ENCODE results near the gene MRPL52. TPM values are rescaled to one million over a fixed set of nuclear protein-coding genes. Genes with fewer than 3 reads are reported as not detected.
"Not testable (repeated sequence)": the region's sequence is repeated elsewhere in the genome, so short reads cannot be mapped to it uniquely, and the experiment has no call there.

Gene MRPL52
- total RNA-seq, 1 donor from 2014 or later = 65.2 TPM

GRCh38 chr14:22803687-22803974, 26.1 kb upstream of the MRPL52 start:
- Histone ChIP-seq H3K27me3 (ENCODE audit: low read depth) (no peaks in the 10 kb centered on the region), H3K4me3 (no peak overlapping the region), H3K4me1 (peaks cover 9% of the 10 kb centered on the region), H3K36me3 (no peaks in the 10 kb centered on the region), H3K9me3 (no peaks in the 10 kb centered on the region), H3K27ac (no peak overlapping the region)
- no peak for DNase-seq
- no peak for ATAC-seq
- intact Hi-C loops (cut with DNase I) = no loop called here
- TF ChIP-seq, protein P1, sequence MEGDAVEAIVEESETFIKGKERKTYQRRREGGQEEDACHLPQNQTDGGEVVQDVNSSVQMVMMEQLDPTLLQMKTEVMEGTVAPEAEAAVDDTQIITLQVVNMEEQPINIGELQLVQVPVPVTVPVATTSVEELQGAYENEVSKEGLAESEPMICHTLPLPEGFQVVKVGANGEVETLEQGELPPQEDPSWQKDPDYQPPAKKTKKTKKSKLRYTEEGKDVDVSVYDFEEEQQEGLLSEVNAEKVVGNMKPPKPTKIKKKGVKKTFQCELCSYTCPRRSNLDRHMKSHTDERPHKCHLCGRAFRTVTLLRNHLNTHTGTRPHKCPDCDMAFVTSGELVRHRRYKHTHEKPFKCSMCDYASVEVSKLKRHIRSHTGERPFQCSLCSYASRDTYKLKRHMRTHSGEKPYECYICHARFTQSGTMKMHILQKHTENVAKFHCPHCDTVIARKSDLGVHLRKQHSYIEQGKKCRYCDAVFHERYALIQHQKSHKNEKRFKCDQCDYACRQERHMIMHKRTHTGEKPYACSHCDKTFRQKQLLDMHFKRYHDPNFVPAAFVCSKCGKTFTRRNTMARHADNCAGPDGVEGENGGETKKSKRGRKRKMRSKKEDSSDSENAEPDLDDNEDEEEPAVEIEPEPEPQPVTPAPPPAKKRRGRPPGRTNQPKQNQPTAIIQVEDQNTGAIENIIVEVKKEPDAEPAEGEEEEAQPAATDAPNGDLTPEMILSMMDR (IDR thresholded peaks at IDR 0.05) = no peak

- DNase-seq; H3K27me3 ChIP-seq (ENCODE audit: low read depth); H3K36me3 ChIP-seq; H3K4me3 ChIP-seq; H3K4me1 ChIP-seq; intact Hi-C loops (cut with DNase I); H3K9me3 ChIP-seq; H3K27ac ChIP-seq; ATAC-seq: not testable (repeated sequence)
Measured at GRCh38 chr14:22805235-22805634, 24.5 kb upstream of the MRPL52 start.

DNA sequence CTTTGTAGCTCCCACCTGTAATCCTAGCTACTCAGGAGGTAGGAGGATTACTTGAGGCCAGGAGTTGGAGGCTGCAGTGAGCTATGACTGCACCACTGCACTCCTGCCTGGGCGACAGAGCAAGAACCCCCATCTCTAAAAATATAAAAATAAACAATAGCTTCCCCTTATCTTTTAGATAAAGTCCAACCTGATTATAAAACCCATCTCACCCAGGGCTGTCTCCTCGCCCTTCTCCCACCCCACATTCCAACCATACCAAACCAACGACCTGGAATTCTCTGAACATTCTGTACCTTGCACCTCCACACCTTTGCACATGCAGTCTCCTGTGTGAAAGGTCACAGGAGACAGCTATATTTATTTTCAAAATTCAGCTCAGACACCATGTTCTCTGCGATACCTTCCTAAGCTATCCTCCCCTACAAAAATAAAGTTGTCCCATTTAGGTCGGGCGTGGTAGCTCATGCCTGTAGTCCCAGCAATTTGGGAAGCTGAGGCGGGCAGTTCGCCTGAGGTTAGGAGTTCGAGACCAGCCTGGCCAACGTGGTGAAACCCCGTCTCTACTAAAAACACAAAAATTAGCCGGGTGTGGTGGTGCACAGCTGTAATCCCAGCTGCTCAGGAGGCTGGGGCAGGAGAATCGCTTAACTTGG, 22.1 kb upstream of the MRPL52 start:
- H3K27me3 ChIP-seq (ENCODE audit: low read depth) = no peaks in the 10 kb centered on the region
- intact Hi-C loops (cut with DNase I) = no loop called here
- ATAC-seq = peak; percentile 55 to 84
- DNase-seq = no peak
- H3K4me3 ChIP-seq = no peak overlapping the region
- no peaks in the 10 kb centered on the region for H3K36me3 ChIP-seq
- no peaks in the 10 kb centered on the region for H3K4me1 ChIP-seq
- H3K9me3 ChIP-seq = no peaks in the 10 kb centered on the region
- no peak overlapping the region for H3K27ac ChIP-seq
- TF ChIP-seq, protein P1 (IDR thresholded peaks at IDR 0.05) = no peak

DNA sequence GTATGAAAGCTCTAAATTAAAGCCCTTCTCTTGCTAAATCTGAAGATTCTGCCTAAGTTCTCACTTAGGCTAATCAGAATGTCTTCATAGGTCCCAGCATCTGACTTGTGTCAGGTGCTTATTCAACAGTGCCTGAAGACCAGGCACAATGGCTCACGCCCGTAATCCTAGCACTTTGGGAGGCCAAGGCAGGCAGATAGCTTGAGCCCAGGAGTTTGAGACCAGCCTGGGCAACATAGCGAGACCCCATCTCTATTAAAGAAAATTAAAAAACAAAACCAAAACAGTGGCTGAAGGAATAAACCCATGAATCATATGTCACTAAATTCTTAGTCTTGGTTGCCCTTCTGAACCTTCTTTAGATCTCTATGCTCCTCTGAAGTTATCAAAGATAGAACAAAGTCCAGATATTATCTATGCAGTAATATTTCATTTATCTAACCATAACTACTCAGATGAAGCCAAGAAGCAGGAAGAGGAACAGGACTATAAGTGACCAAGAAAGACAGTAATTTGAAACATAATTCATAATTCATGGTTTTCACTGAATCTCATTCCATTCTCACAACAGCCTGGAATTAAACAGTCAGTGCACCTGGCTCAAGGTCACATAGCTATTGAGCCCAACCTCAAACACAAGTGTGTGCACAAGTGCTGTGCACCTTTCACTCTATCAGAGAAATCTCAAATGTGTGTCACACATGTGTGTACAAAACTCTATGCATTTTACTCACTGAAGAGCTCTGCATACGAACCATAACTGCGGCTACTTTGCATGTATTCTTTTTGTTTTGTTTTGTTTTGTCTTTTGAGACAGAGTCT, 21.1 kb upstream of the MRPL52 start:
- no peaks in the 10 kb centered on the region for H3K4me1 ChIP-seq
- H3K4me3 ChIP-seq = no peak overlapping the region
- TF ChIP-seq, protein P1 (IDR thresholded peaks at IDR 0.05) = no peak
- DNase-seq (no peak), ATAC-seq (no peak)
- no peak overlapping the region for H3K27ac ChIP-seq
- no peaks in the 10 kb centered on the region for H3K36me3 ChIP-seq
- no peaks in the 10 kb centered on the region for H3K27me3 ChIP-seq (ENCODE audit: low read depth)
- intact Hi-C loops (cut with DNase I) = no loop called here
- H3K9me3 ChIP-seq = no peaks in the 10 kb centered on the region

GRCh38 chr14:22811722-22812121, 18.0 kb upstream of the MRPL52 start:
- Histone ChIP-seq H3K4me1 (peaks cover 16% of the 10 kb centered on the region), H3K27ac (no peak overlapping the region), H3K4me3 (peak overlapping the region; percentile 50), H3K9me3 (no peaks in the 10 kb centered on the region), H3K36me3 (no peaks in the 10 kb centered on the region), H3K27me3 (ENCODE audit: low read depth) (no peaks in the 10 kb centered on the region)
- DNase-seq = no peak
- intact Hi-C loops (cut with DNase I) = no loop called here
- TF ChIP-seq, protein P1 (IDR thresholded peaks at IDR 0.05) = no peak
- no peak for ATAC-seq

DNA sequence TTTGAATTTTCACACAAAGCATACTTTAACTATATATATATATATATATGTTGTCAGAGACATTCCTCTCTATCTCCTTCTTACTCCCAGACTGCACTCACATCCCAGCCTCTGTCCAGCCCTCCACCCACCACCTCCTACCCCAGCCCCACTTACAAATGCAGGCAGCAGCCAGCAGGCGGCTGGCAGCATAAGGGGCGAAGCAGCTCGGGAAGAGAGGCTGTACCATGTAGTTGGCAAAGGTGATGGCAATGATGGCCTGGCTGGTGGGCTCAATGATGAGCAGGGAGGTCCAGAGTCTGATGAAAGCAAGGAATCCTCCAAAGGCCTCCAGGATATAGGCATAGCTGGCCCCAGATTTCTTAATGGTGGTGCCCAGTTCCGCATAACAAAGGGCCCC, 16.9 kb upstream of the MRPL52 start:
- peak overlapping the region; percentile 50 for H3K4me3 ChIP-seq
- no peaks in the 10 kb centered on the region for H3K9me3 ChIP-seq
- no peaks in the 10 kb centered on the region for H3K27me3 ChIP-seq (ENCODE audit: low read depth)
- intact Hi-C loops (cut with DNase I) = no loop called here
- ATAC-seq (no peak), DNase-seq (no peak)
- H3K4me1 ChIP-seq = peaks cover 20% of the 10 kb centered on the region
- TF ChIP-seq, protein P1 (IDR thresholded peaks at IDR 0.05) = no peak
- H3K27ac ChIP-seq = no peak overlapping the region
- H3K36me3 ChIP-seq = no peaks in the 10 kb centered on the region
